ENCODE data around the gene UBD. TPM values are rescaled to one million over a fixed set of nuclear protein-coding genes. Genes with fewer than 3 reads are reported as not detected.

The UBD gene
- polyA plus RNA-seq, 3 donors: 0.52 to 1.3 (median 0.90) TPM

DNA sequence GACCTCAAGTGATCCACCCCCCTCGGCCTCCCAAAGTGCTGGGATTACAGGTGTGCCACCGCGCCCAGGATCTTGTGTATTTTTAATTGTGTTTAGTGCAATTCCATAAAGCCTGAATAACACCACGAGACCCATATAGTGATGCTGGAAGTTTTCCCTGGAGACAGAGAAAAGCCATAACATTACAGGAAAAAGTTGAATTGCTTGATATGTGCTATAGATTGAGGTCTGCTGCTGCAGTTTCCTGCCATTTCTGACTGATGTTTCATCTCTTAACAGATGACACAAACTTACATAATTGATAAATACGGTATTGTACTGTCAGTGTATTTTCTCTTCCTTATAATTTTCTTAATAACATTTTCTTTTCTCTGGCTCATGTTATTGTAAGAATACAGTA is 7.3 kb upstream of the UBD start:
- DNase-seq (ENCODE audit: extremely low read depth in 1 of 11, low read depth in 9 of 11, low spot score in 4 of 11): no peak

DNA sequence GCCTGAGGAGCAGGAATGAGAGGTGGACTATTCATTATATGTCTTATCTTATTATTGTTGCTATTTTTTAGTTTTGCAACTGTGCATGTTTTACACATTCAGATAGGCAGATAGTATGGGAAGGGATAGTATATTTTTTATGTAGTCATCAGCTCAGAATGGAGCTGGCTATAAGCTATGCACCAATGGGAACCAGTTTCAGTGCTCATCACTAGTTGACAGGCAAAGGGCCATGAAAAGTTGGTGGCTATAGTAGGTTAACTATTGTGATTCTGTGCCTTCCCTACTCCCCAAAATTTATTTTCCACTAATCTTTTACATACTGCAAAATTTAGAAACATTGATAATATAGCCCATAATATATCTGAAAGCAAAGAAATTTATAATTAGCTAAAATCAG is 5.3 kb upstream of the UBD start:
- DNase-seq (ENCODE audit: extremely low read depth in 1 of 11, low read depth in 9 of 11, low spot score in 4 of 11): no peak

DNA sequence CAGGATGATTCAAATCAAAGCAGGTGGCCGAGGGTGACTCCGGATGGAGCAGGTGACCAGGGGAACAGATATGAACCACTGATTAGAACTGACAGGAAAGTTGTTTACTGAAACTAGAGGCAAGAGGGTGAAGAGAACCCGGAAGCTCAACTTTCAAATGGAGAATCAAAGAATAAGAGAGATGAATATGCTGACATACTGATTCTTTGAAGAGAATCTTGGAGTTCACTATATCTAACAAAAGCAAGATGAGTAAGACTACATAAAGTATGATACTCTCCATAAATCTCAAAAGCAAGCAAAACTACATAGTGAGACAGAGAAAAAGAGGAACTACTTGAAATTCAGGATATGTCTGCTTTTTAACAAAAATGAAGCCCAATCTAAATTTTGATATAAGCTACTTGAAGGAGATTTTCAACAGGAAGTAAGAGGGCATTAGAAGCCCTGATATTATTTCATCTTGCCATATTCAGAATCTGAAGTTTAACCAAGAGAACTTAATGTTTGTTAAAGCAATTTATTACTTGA is 4.0 kb upstream of the UBD start:
- DNase-seq (ENCODE audit: extremely low read depth in 1 of 11, low read depth in 9 of 11, low spot score in 4 of 11): no peak

DNA sequence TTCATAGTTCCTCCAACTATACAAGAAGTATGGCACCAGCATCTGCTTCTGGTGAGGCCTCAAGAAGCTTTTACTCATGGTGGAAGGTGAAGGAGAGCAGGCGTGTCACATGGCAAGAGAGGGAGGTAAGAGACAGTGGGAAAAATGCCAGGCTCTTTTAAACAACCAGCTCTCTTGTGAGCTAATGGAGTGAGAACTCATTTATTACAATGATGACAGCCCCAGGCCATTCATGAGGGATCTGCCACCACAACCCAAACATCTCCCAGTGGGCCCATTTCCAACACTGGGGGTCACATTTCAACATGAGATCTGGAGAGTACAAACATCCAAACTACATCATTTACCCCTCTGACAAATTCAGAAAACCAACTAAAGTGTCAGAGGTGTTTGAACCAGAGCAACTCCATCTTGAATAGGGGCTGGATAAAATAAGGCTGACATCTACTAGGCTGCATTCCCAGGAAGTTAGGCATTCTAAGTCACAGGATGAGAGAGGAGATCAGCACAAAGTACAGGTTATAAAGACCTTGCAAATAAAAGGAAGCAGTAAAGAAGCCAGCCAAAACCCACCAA is 2.2 kb upstream of the UBD start:
- no peak for DNase-seq (ENCODE audit: extremely low read depth in 1 of 11, low read depth in 9 of 11, low spot score in 4 of 11)

DNA sequence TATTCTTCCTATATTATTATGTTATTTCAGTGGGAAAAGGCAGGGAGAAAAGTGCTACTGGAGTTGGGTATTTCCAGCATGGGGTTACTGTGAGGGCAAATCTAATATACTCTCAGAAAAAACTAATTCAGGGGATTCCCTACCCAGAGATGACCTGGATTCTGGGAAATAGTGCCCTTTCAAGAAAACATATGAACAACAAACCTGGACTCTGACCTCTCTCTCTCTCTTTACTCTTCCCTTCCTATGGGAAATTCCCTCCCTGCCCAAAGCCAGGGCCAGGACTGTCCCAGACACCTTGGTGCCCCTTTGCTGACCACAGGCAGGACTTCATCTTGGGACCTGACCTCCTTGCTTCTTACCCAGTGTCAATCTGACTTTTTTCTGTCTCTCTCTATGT is 1.6 kb upstream of the UBD start:
- DNase-seq (ENCODE audit: extremely low read depth in 1 of 11, low read depth in 9 of 11, low spot score in 4 of 11): no peak

DNA sequence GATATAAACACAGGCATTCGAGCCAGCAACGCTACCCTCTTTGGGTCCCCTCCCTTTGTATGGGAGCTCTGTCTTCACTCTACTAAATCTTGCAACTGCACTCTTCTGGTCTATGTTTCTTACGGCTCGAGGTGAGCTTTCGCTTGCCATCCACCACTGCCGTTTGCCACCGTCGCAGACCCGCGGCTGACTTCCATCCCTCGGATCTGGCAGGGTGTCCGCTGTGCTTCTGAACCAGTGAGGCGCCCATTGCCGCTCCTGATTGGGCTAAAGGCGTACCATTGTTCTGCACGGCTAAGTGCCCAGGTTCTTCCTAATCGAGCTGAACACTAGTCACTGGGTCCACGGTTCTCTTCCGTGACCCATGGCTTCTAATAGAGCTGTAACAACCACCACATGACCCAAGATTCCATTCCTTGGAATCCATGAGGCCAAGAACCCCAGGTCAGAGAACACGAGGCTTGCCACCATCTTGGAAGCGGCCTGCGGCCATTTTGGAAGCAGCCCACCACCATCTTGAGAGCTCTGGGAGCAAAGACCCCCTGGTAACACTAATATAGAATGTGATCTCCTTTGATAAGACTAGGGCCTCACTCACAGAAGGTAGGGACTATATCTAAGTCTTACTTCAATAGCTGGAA is 973 bp downstream of the UBD start:
- no peak for DNase-seq (ENCODE audit: extremely low read depth in 1 of 11, low read depth in 9 of 11, low spot score in 4 of 11)

DNA sequence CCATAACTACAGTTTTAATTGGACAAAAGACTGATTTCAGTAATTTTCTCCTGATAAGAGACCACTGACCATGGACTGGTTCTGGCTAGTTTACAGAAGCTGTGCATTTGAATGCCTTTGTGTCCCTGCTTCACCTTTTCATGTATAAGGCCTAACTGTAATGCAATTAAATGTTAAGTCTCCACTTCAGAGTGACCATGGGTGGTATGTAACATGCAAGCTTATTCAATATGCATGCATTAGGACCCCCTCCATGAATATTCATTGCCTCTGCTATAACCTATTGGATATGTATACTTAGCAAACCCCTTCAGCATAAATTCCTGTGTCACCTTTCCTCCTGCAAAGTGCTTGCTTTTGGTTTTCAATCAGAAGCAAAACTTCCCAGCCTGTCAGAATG is 2.2 kb downstream of the UBD start:
- no peak for DNase-seq (ENCODE audit: extremely low read depth in 1 of 11, low read depth in 9 of 11, low spot score in 4 of 11)

DNA sequence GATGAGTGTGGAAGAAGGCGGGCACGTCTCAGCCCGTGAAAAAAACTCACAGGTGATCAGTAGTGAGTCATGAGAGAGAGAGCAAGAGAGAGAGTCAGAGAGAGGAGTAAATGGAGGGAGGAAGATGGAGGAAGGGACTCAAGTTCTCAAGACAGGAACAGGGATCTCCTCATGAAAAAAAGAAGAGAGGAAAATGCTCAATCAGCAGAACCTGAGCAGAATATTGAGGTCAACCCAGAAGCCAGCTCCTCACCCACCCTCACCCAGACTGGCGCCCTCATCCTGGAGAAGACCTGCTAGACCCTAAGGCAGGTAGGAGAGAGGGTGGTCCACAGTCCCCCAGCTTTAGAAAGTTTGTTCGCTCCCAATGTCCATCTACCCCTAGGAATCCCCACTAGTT is 4.8 kb downstream of the UBD start:
- no peak for DNase-seq (ENCODE audit: extremely low read depth in 1 of 11, low read depth in 9 of 11, low spot score in 4 of 11)

DNA sequence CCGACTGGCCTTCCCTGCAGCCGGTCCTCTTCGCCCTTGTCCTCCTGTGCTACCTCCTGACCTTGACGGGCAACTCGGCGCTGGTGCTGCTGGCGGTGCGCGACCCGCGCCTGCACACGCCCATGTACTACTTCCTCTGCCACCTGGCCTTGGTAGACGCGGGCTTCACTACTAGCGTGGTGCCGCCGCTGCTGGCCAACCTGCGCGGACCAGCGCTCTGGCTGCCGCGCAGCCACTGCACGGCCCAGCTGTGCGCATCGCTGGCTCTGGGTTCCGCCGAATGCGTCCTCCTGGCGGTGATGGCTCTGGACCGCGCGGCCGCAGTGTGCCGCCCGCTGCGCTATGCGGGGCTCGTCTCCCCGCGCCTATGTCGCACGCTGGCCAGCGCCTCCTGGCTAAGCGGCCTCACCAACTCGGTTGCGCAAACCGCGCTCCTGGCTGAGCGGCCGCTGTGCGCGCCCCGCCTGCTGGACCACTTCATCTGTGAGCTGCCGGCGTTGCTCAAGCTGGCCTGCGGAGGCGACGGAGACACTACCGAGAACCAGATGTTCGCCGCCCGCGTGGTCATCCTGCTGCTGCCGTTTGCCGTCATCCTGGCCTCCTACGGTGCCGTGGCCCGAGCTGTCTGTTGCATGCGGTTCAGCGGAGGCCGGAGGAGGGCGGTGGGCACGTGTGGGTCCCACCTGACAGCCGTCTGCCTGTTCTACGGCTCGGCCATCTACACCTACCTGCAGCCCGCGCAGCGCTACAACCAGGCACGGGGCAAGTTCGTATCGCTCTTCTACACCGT is 6.1 kb downstream of the UBD start:
- DNase-seq (ENCODE audit: extremely low read depth in 1 of 11, low read depth in 9 of 11, low spot score in 4 of 11): peak; percentile 4 to 52 (median 42)

DNA sequence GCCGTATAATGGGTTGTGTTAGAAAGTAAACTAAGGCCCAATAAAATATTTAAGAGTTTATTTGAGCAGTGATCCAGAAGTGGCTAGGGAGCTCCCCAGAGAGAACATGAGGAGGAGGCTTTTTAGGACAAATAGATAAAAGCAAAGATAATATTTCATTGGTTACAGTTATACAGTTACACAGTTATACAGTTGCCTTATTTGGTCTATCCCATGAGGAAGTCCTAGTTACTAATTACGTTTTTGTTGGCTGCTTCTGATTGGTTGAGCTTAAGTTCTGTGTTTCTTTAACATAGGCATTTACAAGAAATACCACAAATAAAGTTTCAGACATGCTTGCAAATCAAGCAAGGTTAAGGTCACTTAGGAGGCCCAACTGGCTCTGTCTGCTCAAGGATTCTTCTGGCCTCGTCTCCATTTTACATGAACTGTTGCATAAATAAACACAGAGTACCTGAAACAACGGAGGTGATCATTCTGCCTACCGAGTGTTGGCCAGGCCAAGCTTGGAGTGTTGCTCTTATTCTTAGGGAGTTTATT is 7.0 kb downstream of the UBD start:
- DNase-seq (ENCODE audit: extremely low read depth in 1 of 11, low read depth in 9 of 11, low spot score in 4 of 11): peak in 10 of 11 donors; percentile 31 to 72 (median 54)

DNA sequence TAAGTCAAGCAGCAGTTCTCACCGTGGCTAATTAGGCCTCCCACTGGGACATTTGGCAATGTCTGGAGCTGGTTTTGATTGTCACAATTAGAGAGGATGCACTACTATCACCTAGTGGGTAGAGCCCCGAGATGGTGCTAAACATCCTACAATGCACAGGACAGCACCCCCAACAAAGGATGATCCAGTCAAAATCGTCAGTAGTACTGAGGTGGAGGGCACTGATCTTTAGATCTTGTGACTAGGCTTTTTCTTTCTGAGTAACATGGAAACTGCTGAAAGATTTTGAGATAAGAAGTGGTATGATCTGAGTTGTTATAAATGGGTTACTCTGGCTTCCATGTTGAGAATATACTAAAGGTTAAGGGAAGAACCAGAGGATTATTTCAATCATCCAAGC is 12.0 kb downstream of the UBD start:
- DNase-seq (ENCODE audit: extremely low read depth in 1 of 11, low read depth in 9 of 11, low spot score in 4 of 11): no peak

DNA sequence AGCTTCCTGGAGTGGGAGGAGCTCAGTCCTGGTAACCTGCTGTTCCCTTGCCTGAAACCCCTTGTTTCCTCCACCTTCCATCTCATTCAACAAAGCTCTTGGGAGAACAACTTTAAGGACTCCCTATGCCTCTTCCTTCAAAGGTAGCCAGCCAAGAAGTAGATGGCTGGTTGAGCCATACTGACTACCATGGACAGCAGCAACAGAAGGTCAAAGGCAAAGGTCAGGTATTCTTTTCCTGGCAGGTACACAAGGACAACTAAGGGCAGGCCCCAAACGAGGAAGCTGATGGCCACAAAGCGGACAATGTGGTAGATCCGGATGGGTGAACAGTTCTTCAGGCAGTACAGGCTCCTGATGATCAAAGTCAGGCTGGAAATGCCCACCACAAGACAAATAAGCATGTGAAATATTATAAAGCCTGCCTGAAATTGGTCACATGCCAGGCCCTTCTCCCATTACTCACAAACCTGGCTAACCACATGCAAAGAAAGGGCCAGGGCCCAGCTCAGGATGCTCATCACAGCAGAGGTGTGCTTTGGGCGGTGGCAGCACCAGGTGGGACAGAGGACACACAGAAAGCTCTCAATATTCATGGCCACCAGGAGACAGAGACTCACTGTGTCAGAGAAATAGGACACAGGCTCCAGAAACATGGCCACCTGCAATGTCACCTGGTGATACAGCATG is 21.7 kb downstream of the UBD start:
- no peak for DNase-seq (ENCODE audit: extremely low read depth in 1 of 11, low read depth in 9 of 11, low spot score in 4 of 11)

DNA sequence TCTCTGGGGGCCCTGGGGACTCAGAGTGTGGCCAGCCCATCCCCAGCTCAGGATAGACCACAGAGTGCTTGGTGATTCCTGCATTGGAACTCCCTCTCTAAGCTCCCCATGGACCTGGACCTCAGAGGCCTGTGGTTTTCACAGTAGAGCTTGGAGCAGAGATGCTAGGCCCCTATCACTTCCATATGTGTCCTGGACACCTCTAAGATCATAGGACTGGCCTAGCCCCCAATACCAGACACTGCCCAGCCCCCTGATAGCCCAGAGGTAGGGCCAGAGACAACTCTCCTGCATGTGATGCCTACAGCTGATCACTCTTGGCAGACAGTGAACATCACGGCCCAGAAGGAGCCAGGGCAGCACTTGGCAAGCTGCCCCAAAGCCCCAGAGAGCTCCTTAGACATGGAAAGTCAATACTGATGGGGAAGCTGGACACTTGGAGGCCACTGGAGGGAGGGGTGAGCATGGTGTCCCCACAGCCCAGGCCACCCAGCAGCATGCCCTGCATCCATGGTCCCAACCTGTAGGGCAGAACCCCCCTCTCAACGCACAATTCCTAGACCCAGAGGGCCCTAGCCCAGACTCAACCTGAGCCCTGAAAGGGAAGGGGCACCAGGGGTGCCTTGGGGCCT is 27.1 kb downstream of the UBD start:
- no peak for DNase-seq (ENCODE audit: extremely low read depth in 1 of 11, low read depth in 9 of 11, low spot score in 4 of 11)

DNA sequence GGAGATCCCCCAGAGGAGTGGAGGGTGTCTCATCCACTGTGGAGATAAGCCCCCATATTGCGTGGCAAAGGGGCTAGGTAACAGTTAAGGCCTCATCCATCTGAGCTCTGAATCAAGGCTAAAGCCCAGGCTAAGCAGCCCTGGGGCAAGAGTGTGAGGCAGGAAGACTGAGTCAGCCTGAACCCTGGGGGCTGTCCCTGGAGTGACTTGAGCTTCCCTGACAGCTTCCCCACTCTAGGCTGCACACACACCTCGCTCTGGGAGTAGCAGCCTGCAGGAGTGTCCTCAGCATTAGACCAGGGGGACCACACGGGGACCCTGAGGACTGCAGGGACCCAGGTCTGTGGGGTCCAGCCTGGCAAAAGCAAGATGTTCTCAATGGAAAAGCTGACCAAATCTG is 27.9 kb downstream of the UBD start:
- no peak for DNase-seq (ENCODE audit: extremely low read depth in 1 of 11, low read depth in 9 of 11, low spot score in 4 of 11)

DNA sequence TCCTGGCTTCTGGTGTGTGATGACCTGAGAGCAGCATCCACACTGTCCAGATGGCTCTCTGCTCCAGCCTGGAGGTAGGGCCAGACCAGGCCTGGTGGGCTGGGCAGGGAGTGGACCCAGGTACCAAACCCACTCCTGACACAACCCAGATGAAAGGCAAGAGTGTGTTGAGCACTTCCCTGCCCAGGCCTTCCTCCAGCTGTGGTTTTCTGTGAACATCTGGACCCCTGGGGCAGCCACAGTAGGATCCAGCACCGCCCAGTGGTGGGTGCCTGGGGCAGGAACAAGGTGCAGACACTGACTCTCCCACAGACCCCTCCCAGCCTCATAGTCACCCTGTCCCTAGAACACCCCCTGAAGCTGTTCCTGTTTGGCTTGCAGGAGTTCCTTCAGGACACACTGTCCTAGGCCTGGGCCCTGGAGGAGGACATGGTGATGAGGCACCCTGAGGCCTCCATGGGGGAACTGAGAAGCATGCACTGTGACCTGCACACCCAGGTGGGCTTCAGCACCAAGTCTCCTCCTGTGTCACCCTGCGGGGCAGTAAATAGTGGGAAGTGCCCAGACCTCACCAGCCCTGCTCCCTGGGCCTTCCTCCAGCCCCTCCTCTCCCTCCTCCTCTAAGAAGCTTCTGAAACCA is 28.7 kb downstream of the UBD start:
- DNase-seq (ENCODE audit: extremely low read depth in 1 of 11, low read depth in 9 of 11, low spot score in 4 of 11): no peak

DNA sequence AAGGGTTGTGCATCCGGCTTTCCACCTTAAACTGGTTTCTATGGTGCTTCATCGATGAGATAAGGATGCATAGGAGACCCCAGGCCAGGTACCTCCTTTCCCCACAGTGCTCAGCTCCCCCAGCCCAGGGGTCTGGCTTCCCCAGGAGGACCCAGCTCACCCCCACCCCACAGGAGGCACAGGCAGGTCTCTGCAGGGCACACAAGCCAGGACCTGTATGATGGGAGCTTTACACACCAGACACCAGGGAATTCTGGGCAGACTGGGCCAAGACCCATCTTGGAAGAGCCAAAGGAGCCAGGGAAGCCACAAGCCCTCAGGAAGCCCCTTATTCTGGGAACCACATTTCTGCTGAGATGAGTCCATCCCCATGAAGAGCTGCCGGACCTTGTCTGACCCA is 29.6 kb downstream of the UBD start:
- no peak for DNase-seq (ENCODE audit: extremely low read depth in 1 of 11, low read depth in 9 of 11, low spot score in 4 of 11)

DNA sequence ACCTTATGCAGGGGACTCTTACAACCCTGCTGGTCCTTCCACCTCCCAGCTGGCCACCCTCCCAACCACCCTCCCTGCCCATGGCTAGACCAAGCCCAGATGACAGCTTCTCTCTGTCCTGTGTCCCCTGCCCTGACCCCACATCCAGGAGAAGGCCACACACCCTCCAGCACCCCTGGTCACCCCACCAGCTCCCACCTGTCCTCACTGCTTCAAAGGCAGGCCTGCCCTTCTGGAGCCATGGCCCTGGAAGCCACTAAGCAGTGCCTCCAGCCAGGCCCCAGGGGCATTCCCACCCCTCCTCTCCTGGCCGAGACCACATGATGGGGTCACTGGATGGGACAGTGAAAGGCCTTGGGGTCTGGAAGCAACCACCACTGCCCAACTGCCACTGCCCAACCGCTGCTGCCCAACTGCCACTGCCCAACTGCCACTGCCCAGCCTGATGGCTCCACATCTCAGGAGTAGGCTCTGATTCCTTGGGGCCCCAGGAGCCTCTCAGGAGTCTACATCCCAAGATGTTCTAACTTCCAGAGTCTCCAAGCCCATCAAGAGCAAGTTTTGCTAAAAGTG is 30.5 kb downstream of the UBD start:
- DNase-seq (ENCODE audit: extremely low read depth in 1 of 11, low read depth in 9 of 11, low spot score in 4 of 11): no peak

DNA sequence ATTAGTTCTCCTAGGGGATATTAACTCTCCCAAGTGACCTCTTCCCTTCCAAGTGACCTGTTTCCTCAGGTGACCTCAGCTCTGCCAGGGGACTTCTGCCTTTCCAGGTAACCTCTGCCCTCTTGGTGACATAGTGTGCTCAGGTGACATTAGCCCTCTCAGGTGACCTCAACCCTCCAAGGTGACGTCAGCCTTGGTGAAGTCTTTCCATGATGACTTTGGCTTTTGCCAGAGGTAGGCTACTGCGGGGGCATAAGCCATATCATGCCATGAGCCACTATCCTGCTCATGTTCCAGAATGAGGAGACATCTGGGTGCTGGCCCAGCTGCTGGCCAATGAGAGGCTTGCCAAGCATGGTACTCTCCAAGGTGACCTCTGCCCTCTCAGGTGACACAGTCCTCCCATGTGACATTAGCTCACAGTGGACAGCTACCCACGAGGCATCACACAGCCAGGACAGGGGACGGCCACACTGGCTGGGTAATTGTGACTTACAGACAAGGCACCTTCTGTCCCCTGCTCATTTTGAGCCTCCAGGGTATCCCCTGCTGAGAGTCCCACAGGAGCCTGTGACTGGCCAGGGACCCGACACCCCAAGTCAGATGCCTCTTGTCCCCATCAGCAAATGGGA is 31.1 kb downstream of the UBD start:
- no peak for DNase-seq (ENCODE audit: extremely low read depth in 1 of 11, low read depth in 9 of 11, low spot score in 4 of 11)
